Stimulated activated naive B cell treated with anti-CD40 and anti-IgM and Interleukin-4, amounts not matched to agents 10 μg/mL and 1 μg/mL and 100 μg/mL, for 72 hours (primary cell): ENCODE data around the gene KCTD5.
"Not testable (repeated sequence)": the region's sequence is repeated elsewhere in the genome, so short reads cannot be mapped to it uniquely, and the experiment has no call there.

Source experiments
- ATAC-seq, 2 donors: fragments of 150-1000 bp; cut with Tn5 transposase; replicated peaks; 2 replicates each; pipeline ENCODE4 v1.10.0; 2021; ENCODE audit warnings: moderate library complexity in 1 of 2
- DNase-seq: peaks from one replicate; pipeline ENCODE4 v3.0.0; 2021
- H3K27ac Mint-ChIP-seq: one replicate; pipeline ENCODE4 v1.8.0; 2022; ENCODE audit warnings: mild to moderate bottlenecking, mixed read lengths
- H3K27me3 Mint-ChIP-seq, 2 donors: one replicate each; pipeline ENCODE4 v1.8.0; 2022; ENCODE audit warnings: mixed read lengths in 2 of 2
- H3K36me3 Mint-ChIP-seq, 2 donors: one replicate each; pipeline ENCODE4 v1.8.0; 2022; ENCODE audit warnings: mixed read lengths in 2 of 2, mild to moderate bottlenecking in 1 of 2
- H3K4me1 Mint-ChIP-seq, 2 donors: one replicate each; pipeline ENCODE4 v1.8.0; 2022; ENCODE audit warnings: mixed read lengths in 2 of 2, mild to moderate bottlenecking in 1 of 2
- H3K4me3 Mint-ChIP-seq, 2 donors: one replicate each; pipeline ENCODE4 v1.8.0; 2022; ENCODE audit warnings: mild to moderate bottlenecking in 2 of 2, mixed read lengths in 2 of 2, moderate library complexity in 1 of 2
- H3K9me3 Mint-ChIP-seq, 2 donors: one replicate each; pipeline ENCODE4 v1.8.0; 2022; ENCODE audit warnings: mixed read lengths in 2 of 2, mild to moderate bottlenecking in 1 of 2

KCTD5 gene

GRCh38 chr16:2680360-2680759 lies 2.0 kb upstream of the KCTD5 start:
- not testable (repeated sequence) for DNase-seq, H3K9me3 Mint-ChIP-seq, H3K27ac Mint-ChIP-seq

GRCh38 chr16:2683041-2683440 lies 718 bp downstream of the KCTD5 start:
- H3K4me1 Mint-ChIP-seq: peaks cover 17 to 29% of the 10 kb centered on the region in 2 donors
- H3K27me3 Mint-ChIP-seq, ATAC-seq, H3K9me3 Mint-ChIP-seq, DNase-seq: not testable (repeated sequence)
- peak overlapping the region; percentile 89 for H3K27ac Mint-ChIP-seq
- peaks cover 4 to 12% of the 10 kb centered on the region in 2 donors for H3K36me3 Mint-ChIP-seq
- peak overlapping the region; percentile 98 to 100 for H3K4me3 Mint-ChIP-seq

More at GRCh38 chr16:2680360-2680759, 2.0 kb upstream of the KCTD5 start:
- H3K4me3 Mint-ChIP-seq: peak overlapping the region in 1 of 2 donors; percentile 44
- H3K36me3 Mint-ChIP-seq: peaks cover 4 to 12% of the 10 kb centered on the region in 2 donors
- H3K4me1 Mint-ChIP-seq: peaks cover 6 to 14% of the 10 kb centered on the region in 2 donors
- not testable (repeated sequence) for H3K27me3 Mint-ChIP-seq, ATAC-seq

GRCh38 chr16:2686075-2686474 lies 3.8 kb downstream of the KCTD5 start:
- not testable (repeated sequence) for H3K27me3 Mint-ChIP-seq, H3K9me3 Mint-ChIP-seq, DNase-seq, H3K27ac Mint-ChIP-seq, H3K4me3 Mint-ChIP-seq
- peaks cover 23 to 38% of the 10 kb centered on the region in 2 donors for H3K4me1 Mint-ChIP-seq
- ATAC-seq: peak; percentile 55 to 57
- peaks cover 10 to 14% of the 10 kb centered on the region in 2 donors for H3K36me3 Mint-ChIP-seq

GRCh38 chr16:2686912-2687507 lies 4.7 kb downstream of the KCTD5 start:
- Mint-ChIP-seq H3K9me3 (no peaks in the 10 kb centered on the region), H3K27ac (peak overlapping the region; percentile 99), H3K36me3 (peaks cover 9 to 15% of the 10 kb centered on the region in 2 donors), H3K27me3 (no peaks in the 10 kb centered on the region), H3K4me1 (peaks cover 22 to 40% of the 10 kb centered on the region in 2 donors), H3K4me3 (peak overlapping the region; percentile 80 to 81)
- DNase-seq (peak; percentile 78), ATAC-seq (peak; percentile 71 to 73)

- peaks cover 6 to 12% of the 10 kb centered on the region in 2 donors for H3K36me3 Mint-ChIP-seq
- H3K9me3 Mint-ChIP-seq: no peaks in the 10 kb centered on the region
- ATAC-seq: peak; percentile 0
- H3K4me3 Mint-ChIP-seq: peak overlapping the region; percentile 80 to 81
- no peaks in the 10 kb centered on the region for H3K27me3 Mint-ChIP-seq
- peak overlapping the region; percentile 99 for H3K27ac Mint-ChIP-seq
- DNase-seq: no peak
- peaks cover 20 to 37% of the 10 kb centered on the region in 2 donors for H3K4me1 Mint-ChIP-seq
Observed at GRCh38 chr16:2687531-2688308, 5.4 kb downstream of the KCTD5 start.

- Mint-ChIP-seq H3K4me1 (peaks cover 23 to 40% of the 10 kb centered on the region in 2 donors), H3K36me3 (peaks cover 9 to 15% of the 10 kb centered on the region in 2 donors)
- H3K27ac Mint-ChIP-seq, H3K27me3 Mint-ChIP-seq, H3K9me3 Mint-ChIP-seq, H3K4me3 Mint-ChIP-seq, ATAC-seq, DNase-seq: not testable (repeated sequence)
Observed at GRCh38 chr16:2689422-2689821, 7.1 kb downstream of the KCTD5 start.

- Mint-ChIP-seq H3K27me3 (no peaks in the 10 kb centered on the region), H3K27ac (peak overlapping the region; percentile 31)
- DNase-seq: no peak
Observed at GRCh38 chr16:2689968-2690801, 7.9 kb downstream of the KCTD5 start.

GRCh38 chr16:2690852-2691251 lies 8.5 kb downstream of the KCTD5 start:
- peaks cover 19 to 34% of the 10 kb centered on the region in 2 donors for H3K4me1 Mint-ChIP-seq
- DNase-seq (no peak), ATAC-seq (no peak)
- no peak overlapping the region for H3K4me3 Mint-ChIP-seq
- H3K36me3 Mint-ChIP-seq: peaks cover 6 to 15% of the 10 kb centered on the region in 2 donors
- peak overlapping the region; percentile 31 for H3K27ac Mint-ChIP-seq
- H3K27me3 Mint-ChIP-seq: no peaks in the 10 kb centered on the region
- H3K9me3 Mint-ChIP-seq: no peaks in the 10 kb centered on the region

More at GRCh38 chr16:2689968-2690801, 7.9 kb downstream of the KCTD5 start:
- Mint-ChIP-seq H3K4me1 (peaks cover 20 to 34% of the 10 kb centered on the region in 2 donors), H3K9me3 (no peaks in the 10 kb centered on the region), H3K36me3 (peaks cover 6 to 15% of the 10 kb centered on the region in 2 donors), H3K4me3 (no peak overlapping the region)
- ATAC-seq: no peak

- ATAC-seq: no peak
- Mint-ChIP-seq H3K9me3 (no peaks in the 10 kb centered on the region), H3K4me1 (peaks cover 18 to 32% of the 10 kb centered on the region in 2 donors), H3K27me3 (no peaks in the 10 kb centered on the region), H3K36me3 (peaks cover 7 to 16% of the 10 kb centered on the region in 2 donors), H3K4me3 (no peak overlapping the region), H3K27ac (no peak overlapping the region)
- DNase-seq: no peak
Observed at GRCh38 chr16:2691491-2692248, 9.3 kb downstream of the KCTD5 start.

GRCh38 chr16:2692251-2692947 lies 10.1 kb downstream of the KCTD5 start:
- DNase-seq: no peak
- no peak for ATAC-seq
- Mint-ChIP-seq H3K9me3 (no peaks in the 10 kb centered on the region), H3K27me3 (no peaks in the 10 kb centered on the region), H3K36me3 (peaks cover 13 to 23% of the 10 kb centered on the region in 2 donors), H3K4me3 (no peak overlapping the region), H3K27ac (no peak overlapping the region), H3K4me1 (peaks cover 11 to 25% of the 10 kb centered on the region in 2 donors)

GRCh38 chr16:2692948-2693651 lies 10.8 kb downstream of the KCTD5 start:
- H3K36me3 Mint-ChIP-seq: peaks cover 17 to 29% of the 10 kb centered on the region in 2 donors
- DNase-seq (no peak), ATAC-seq (no peak)
- no peak overlapping the region for H3K4me3 Mint-ChIP-seq
- H3K4me1 Mint-ChIP-seq: peaks cover 11 to 18% of the 10 kb centered on the region in 2 donors
- H3K27ac Mint-ChIP-seq: no peak overlapping the region
- no peaks in the 10 kb centered on the region for H3K27me3 Mint-ChIP-seq
- H3K9me3 Mint-ChIP-seq: no peaks in the 10 kb centered on the region

- H3K4me1 Mint-ChIP-seq, H3K27me3 Mint-ChIP-seq, DNase-seq, ATAC-seq, H3K9me3 Mint-ChIP-seq, H3K4me3 Mint-ChIP-seq: not testable (repeated sequence)
- H3K27ac Mint-ChIP-seq: peak overlapping the region; percentile 56
- H3K36me3 Mint-ChIP-seq: peaks cover 26 to 40% of the 10 kb centered on the region in 2 donors
Observed at GRCh38 chr16:2696601-2697250, 14.4 kb downstream of the KCTD5 start.
